ENCODE measurements around the gene GJB1. TPM values are rescaled to one million over a fixed set of nuclear protein-coding genes. Genes with fewer than 3 reads are reported as not detected.

The GJB1 gene
- total RNA-seq (2021): not detected in 2 replicates
- long read RNA-seq: 0 reads

DNA sequence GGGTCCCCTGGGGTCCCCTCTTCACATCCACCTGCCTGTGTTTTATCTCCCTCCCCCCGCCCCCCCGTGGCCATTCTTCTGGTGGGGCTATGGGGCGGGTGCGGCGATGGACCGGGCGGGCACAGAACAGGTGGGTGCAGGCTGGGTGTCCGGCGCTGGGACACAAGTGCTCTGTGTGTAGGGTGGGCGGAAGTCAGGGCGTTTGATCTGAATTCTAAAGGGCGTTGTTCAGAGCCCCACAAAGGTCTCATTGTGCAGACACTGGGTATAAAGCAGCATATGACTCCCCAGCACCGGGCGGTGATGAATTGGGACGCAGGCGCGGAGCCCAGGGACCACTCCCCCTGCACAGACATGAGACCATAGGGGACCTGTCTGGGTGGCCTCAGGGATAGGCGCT, at the start of gene GJB1:
Gene GJB1 (plus strand): TSS at position 296 of the 400 bp plus-strand sequence. CDS start 484 bp downstream, outside the sequence.
- no peak within 1 kb of the TSS for H3K9ac ChIP-seq (ENCODE audit: extremely low read depth, insufficient read length, low read length)
- H3K4me2 ChIP-seq (ENCODE audit: insufficient read depth, insufficient read length, low read length): no peak within 1 kb of the TSS
- Mint-ChIP-seq H3K36me3 (ENCODE audit: insufficient read depth in 1 of 3, low read depth in 3 of 3) (peaks cover 0 to 8% (median 5%) of the 10 kb centered on the region in 3 experiments; a peak in 2 of 7 replicates), H3K27ac (no peak within 1 kb of the TSS), H3K4me3 (no peak within 1 kb of the TSS), H3K4me1 (peaks cover 13 to 29% of the 10 kb centered on the region in 2 experiments), H3K9me3 (peaks cover 57 to 73% of the 10 kb centered on the region in 2 experiments), H3K27me3 (ENCODE audit: low read depth) (no peaks in the 10 kb centered on the region)
- H2BK12ac ChIP-seq (ENCODE audit: insufficient read length, low read depth, low read length): no peak within 1 kb of the TSS
- no CpG with 5 or more reads among the region's 18 CpGs for WGBS (ENCODE audit: extremely low coverage, insufficient read length, low lambda C conversion rate)
- H3K18ac ChIP-seq (ENCODE audit: insufficient read length, low read depth, low read length): no peak within 1 kb of the TSS
- DNase-seq: no peak
- no peak within 1 kb of the TSS for H4K8ac ChIP-seq (replicated peaks; ENCODE audit: insufficient read length, low read depth, low read length)
- H2BK5ac ChIP-seq (ENCODE audit: insufficient read length, low read length): no peak within 1 kb of the TSS
- no peak within 1 kb of the TSS for H2BK120ac ChIP-seq (ENCODE audit: low read depth, low read length, poor library complexity, severe bottlenecking)
- no peaks in the 10 kb centered on the region for H3K79me2 ChIP-seq (ENCODE audit: insufficient read depth, low read length)
- no peaks in the 10 kb centered on the region for H3K23me2 ChIP-seq (ENCODE audit: insufficient read length, low read depth, low read length, poor library complexity, severe bottlenecking)
- peaks cover 10% of the 10 kb centered on the region for H3K9me3 ChIP-seq (ENCODE audit: control insufficient read depth, low read depth, low read length)
- no peak within 1 kb of the TSS for H4K5ac ChIP-seq (ENCODE audit: insufficient read length, low read depth, low read length)
- H3K27me3 ChIP-seq (ENCODE audit: insufficient read depth, low read length): no peaks in the 10 kb centered on the region
- no peak within 1 kb of the TSS for H2BK15ac ChIP-seq (ENCODE audit: low read depth, low read length)
- H3K23ac ChIP-seq (ENCODE audit: insufficient read length, low read depth, low read length): no peak within 1 kb of the TSS
- no peak within 1 kb of the TSS for H4K91ac ChIP-seq (ENCODE audit: insufficient read length, low read depth, low read length)
- TF ChIP-seq, protein P1, sequence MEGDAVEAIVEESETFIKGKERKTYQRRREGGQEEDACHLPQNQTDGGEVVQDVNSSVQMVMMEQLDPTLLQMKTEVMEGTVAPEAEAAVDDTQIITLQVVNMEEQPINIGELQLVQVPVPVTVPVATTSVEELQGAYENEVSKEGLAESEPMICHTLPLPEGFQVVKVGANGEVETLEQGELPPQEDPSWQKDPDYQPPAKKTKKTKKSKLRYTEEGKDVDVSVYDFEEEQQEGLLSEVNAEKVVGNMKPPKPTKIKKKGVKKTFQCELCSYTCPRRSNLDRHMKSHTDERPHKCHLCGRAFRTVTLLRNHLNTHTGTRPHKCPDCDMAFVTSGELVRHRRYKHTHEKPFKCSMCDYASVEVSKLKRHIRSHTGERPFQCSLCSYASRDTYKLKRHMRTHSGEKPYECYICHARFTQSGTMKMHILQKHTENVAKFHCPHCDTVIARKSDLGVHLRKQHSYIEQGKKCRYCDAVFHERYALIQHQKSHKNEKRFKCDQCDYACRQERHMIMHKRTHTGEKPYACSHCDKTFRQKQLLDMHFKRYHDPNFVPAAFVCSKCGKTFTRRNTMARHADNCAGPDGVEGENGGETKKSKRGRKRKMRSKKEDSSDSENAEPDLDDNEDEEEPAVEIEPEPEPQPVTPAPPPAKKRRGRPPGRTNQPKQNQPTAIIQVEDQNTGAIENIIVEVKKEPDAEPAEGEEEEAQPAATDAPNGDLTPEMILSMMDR (conservative IDR thresholded peaks at IDR 0.05): no peak
- H2AFZ ChIP-seq (ENCODE audit: low read length): no peak within 1 kb of the TSS
- H2BK20ac ChIP-seq (ENCODE audit: low read depth, low read length, poor library complexity, severe bottlenecking): no peak within 1 kb of the TSS
- no peak within 1 kb of the TSS for H3K27ac ChIP-seq (ENCODE audit: insufficient read length, low read depth, low read length)
- no peaks in the 10 kb centered on the region for H3K79me1 ChIP-seq (ENCODE audit: insufficient read depth, low read depth, low read length, poor library complexity, severe bottlenecking)
- H3T11ph ChIP-seq (ENCODE audit: low read length): no peak within 1 kb of the TSS
- H4K20me1 ChIP-seq (ENCODE audit: control insufficient read depth, insufficient read depth, insufficient read length): no peaks in the 10 kb centered on the region
- no peak within 1 kb of the TSS for H3K56ac ChIP-seq (ENCODE audit: insufficient read length, low read depth, low read length)
- H3K4ac ChIP-seq (ENCODE audit: low read depth, low read length): no peak within 1 kb of the TSS
- no peak within 1 kb of the TSS for H3K14ac ChIP-seq (ENCODE audit: insufficient read depth, low read length)
- no peaks in the 10 kb centered on the region for H3K4me1 ChIP-seq (ENCODE audit: insufficient read depth, low read length)
- no peak within 1 kb of the TSS for H2AK5ac ChIP-seq (ENCODE audit: insufficient read length, low read length)

Measured in H9 (cell line).